Fibroblast of mammary gland (primary cell): ENCODE data around the gene SPINDOC.
A peak's percentile ranks its signal among the peaks of the same experiment; 100 is the strongest.
"Not testable (repeated sequence)": the region's sequence is repeated elsewhere in the genome, so short reads cannot be mapped to it uniquely, and the experiment has no call there.

ENCODE experiments used
- DNase-seq: peaks from one replicate; pipeline ENCODE4 v3.0.0-alpha.2; 2010; ENCODE audit warnings: low read depth
- H3K4me3 ChIP-seq: 2 replicates; pipeline ENCODE4 v1.5.1; 2011; ENCODE audit warnings: low read depth, mild to moderate bottlenecking, low read length, moderate library complexity; ENCODE audit not compliant: control insufficient read depth
- CTCF ChIP-seq: conservative IDR thresholded peaks from 2 replicates; pipeline ENCODE4 v1.5.1; 2011; ENCODE audit warnings: low read depth, low read length, inconsistent platforms; ENCODE audit not compliant: control insufficient read depth, insufficient read depth

SPINDOC gene

GRCh38 chr11:63853476-63853875 lies 40.2 kb downstream of the SPINDOC start:
- no peak for DNase-seq
- no peak overlapping the region for H3K4me3 ChIP-seq
- no peak for TF ChIP-seq CTCF

GRCh38 chr11:63854696-63855095 lies 41.4 kb downstream of the SPINDOC start:
- DNase-seq, result peak; percentile 45
- TF ChIP-seq CTCF, result no peak
- no peak overlapping the region for H3K4me3 ChIP-seq

GRCh38 chr11:63855975-63856374 lies 42.7 kb downstream of the SPINDOC start:
- DNase-seq, result no peak
- no peak for TF ChIP-seq CTCF

GRCh38 chr11:63858628-63859550 lies 45.6 kb downstream of the SPINDOC start:
- H3K4me3 ChIP-seq, result no peak overlapping the region
- TF ChIP-seq CTCF, result no peak
- peak; percentile 82 for DNase-seq

More at GRCh38 chr11:63855975-63856374, 42.7 kb downstream of the SPINDOC start:
- H3K4me3 ChIP-seq, result no peak overlapping the region

GRCh38 chr11:63862923-63863322 lies 49.7 kb downstream of the SPINDOC start:
- no peak for DNase-seq
- H3K4me3 ChIP-seq, result no peak overlapping the region
- TF ChIP-seq CTCF, result no peak

GRCh38 chr11:63863620-63864019 lies 50.4 kb downstream of the SPINDOC start:
- H3K4me3 ChIP-seq, result not testable (repeated sequence)

GRCh38 chr11:63866211-63866610 lies 53.0 kb downstream of the SPINDOC start:
- DNase-seq, result peak; percentile 63
- no peak overlapping the region for H3K4me3 ChIP-seq
- TF ChIP-seq CTCF, result no peak

More at GRCh38 chr11:63863620-63864019, 50.4 kb downstream of the SPINDOC start:
- DNase-seq, result not testable (repeated sequence)
